T-helper 1 cell treated with Interleukin-12 subunit alpha and Interleukin-12 subunit beta and Interleukin-4 antibody, amounts not matched to agents 30 ng/mL and 1 ng/mL, for 36 hours (primary cell): ENCODE data around the gene C10orf120. TPM values are rescaled to one million over a fixed set of nuclear protein-coding genes. Genes with fewer than 3 reads are reported as not detected.

Experiments
- intact Hi-C: fragments of 100-400 bp; cut with micrococcal nuclease; formaldehyde crosslinking; loops from one replicate; pipeline ENCODE4 v1.15.1; 2024
- total RNA-seq: library from RNA; stranded (reverse); gene quantifications from 2 replicates; pipeline ENCODE4 v1.2.3, GENCODE V29; 2022

C10orf120 gene
- not detected in 2 replicates for total RNA-seq

DNA sequence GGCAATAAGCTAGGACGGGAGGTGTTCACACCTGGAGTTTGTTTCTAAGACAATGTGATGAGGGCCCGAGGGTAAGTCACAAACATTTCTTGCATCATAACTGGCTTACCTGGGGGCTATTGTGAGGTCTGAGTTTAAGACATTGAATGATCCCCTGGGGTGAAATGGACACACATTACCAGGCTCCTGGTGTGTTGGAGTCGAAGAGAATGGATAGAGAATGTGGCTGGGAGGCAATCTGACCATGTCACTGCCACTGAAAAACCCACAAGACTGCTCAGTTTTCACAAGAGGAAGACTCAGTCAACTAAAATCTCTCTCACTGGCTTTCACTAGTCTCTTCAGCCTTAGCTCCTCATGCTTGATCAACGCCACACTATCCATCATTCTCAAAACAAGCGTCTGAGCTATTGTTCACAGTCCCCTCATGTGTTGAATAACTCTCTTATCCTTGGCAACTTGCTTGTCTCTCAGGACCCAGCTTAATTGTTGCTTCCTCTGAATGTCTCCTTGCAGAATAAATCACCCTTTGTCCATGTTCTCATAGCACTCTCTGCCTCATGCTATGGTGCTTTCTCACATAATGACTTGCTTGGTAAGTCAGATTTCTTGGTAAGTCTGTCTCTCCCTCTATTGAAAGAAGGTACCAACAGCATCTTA lies at the start of gene C10orf120:
C10orf120 (minus strand) TSS at position 51 of the 660 bp plus-strand sequence. CDS start 56 bp downstream, outside the sequence.
- intact Hi-C loops = loop anchor here (5.0 kb wide), 1 partner anchor 1753 kb away; no protein-coding TSS in a partner anchor

DNA sequence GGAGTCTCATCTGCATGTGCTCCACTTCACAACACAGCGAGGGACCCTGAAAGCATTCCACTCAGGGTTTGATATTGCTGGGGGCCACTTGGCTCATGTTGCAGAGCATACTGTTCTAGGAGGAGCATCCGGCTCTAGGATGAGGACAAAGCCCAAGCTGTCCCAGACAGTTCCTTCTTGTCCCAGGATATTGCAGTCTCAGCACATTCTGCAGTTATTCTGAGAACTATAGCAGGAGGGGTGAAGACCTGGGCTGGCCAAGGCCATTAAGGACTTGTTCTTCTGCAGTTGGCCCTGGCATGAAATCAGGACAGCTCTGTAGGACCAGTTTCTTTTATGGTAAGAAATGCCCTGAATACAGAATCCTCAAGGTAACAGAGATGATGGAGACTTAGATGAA lies 48.9 kb upstream of the C10orf120 start:
- intact Hi-C loops = no loop called here

DNA sequence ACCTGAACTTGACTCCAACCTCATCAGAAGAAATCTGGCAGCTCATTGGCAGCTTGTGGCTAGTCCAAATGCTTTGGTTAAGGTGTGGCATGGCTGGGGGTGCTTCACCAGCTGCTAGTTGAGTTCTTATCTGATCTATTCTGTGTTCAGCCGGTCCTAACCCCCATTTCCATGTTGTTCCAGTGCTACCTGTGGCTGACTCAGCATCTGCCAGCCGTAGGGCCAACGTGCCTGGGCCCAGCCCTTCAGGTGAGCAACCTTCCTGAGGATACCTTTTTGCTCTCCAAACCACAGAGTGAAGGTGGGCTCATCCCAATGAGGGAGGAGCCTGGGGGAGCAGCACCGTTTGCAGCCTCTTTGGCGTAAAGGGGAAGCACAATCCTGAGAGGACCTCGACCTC lies 46.8 kb upstream of the C10orf120 start:
- intact Hi-C loops = no loop called here

DNA sequence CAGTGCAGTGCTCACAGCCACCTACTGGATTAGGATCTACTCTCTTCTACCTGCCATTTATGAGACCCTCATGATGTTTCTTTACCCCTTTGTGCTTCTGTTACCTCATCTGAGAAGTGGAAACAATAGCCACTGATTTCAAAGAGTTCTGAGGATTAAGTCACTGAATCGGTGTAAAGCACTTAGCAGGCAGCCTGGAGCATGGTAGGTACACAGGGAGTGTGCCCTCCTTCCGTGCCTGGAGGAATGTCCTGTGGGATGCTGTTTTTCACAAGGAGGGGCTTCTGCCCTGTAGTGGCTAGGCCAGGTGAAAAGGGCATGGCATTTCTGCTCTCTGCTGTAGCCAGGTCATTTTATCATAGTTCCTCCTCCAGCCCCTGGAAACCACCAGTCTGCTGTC lies 44.6 kb upstream of the C10orf120 start:
- intact Hi-C loops = no loop called here

DNA sequence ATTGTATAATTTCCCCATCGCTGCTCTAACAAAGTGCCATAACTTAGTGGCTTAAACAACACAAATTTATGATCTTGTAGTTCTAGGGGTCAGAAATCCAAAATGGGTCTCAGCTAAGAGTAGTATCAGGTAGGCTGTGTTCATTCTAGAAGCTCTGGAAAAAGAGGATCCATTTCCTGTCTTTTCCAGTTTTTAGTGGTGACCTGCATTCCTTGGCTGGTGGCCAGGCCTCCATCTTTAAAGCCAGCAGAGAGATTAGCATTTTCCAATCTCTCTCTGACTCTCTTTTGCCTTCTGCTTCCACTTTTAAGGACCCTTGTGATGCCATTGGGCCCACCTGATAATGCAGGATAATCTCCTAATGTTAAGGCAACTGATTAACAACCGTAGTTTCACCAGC lies 41.0 kb upstream of the C10orf120 start:
- intact Hi-C loops = no loop called here

DNA sequence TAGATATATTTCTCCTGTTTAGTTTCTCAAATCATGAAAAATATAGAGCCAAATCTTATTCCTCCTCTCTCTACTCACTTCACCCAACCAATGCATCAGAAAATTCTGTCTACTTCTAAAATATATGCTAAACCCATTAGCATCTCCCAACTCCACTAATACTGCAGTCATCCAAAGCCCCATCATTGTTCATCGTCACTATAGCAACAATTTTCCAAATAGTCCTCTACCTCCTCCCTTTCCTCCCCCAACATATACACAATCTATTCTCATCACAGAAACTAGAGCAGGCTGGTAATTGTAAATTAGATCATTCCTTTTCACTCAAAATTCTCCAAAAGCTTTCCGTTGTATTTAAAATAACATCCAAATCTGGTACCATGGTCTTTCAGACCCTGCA lies 38.4 kb upstream of the C10orf120 start:
- intact Hi-C loops = no loop called here

DNA sequence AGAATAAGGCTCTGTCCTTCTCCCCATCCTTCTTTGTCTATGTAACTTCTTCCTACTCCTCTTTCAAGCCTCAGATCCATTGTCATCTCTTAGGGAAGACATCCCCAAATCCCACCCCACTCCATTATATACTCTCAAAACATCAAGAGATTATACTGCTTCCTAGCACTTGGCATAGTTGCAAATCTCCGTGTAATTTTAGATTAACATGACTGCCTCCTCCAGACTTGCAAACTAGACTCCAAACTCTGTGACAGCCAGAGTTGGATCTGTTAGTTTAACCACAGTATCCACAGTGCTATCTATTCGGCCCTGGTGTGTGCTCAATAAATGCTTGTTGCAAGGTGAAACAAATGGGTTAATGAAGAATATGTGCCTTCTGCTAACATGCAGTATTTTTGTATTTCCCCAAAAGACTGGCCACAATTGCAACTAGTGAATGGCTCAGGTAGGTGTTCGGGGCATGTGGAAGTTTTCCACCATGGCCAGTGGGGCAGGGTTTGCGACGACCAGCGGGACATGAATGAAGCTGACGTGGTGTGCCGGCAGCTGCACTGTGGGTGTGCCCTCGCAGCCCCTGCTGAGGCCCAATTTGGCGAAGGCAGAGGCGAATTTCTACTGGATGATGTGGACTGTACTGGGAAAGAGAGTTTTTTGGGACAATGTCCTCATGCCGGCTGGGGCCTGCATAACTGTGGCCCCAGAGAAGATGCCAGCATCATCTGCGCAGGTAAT lies 34.5 kb upstream of the C10orf120 start:
- intact Hi-C loops = no loop called here

DNA sequence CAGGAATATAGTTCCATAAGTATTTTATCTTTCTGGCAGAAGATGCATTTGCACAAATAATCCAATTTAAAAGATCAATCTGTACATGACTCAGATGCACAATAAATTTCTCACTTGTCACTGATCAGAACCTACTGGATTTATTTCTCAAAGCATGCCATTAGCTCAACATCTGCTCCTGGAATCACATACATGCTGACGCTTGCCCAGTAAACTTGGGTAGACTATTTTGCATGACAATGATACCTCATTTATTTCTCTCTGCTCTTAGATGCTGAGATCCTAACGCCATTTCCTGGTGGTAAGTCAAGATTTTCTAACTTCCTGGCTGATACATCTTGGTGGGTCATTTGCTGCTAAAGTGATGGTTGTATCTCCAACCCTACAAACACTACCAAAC lies 33.8 kb upstream of the C10orf120 start:
- intact Hi-C loops = no loop called here

DNA sequence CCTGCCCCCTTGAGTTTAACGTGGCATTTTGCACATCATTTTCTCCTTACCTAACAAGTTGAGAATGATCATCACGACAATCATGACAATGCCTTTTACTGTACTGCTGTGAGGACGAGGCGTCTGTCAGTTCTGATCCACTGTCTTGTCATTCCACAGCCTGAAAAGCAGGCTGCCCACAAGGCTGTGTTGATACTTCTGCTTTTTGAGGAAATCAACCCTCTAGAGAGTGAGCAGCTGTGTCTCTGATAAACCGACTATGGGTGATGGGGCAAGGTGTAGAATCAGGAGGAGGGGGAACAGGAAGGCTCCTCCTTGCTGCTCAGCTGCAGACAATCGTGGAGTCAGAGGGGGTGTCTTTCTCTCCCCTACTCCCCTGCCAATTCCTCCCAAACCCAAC lies 30.6 kb upstream of the C10orf120 start:
- intact Hi-C loops = no loop called here

DNA sequence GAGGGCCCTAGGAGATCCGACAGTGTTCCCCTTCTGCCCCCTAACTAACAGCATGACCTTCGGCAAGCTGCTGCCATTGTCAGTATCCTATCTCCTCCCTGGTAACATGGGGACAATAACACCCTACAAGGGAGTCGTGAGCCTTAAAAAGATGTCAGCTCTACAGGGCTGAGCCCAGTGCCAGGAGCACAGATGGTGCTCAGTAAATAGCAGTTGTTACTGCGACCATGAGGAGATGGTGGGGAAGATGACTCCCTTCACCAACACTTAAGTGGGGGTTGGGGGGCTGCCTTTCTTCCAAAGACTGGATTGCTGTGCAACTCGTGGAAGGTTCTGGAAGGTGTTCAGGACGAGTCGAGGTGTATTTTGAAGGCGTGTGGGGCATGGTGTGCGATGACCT lies 29.5 kb upstream of the C10orf120 start:
- intact Hi-C loops = no loop called here

DNA sequence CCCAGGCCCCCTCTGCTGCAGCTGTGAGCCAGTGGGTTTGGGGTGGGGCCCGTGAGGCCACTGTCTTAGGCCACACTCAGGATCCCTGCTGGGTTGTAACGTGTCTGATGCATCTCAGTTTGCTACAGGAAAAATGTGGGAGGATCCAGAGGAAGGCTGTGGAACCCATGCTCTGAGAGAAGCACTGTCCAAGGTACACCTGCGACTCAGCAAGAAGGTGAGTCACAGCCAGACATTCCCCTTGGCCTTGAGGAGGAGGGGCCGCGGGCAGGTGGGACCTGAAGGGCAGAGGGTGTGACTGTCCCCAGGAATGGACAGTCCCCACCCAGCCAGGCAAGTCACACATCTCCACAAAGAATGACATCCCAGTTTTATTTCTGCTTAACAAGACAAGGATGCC lies 27.8 kb upstream of the C10orf120 start:
- intact Hi-C loops = no loop called here

DNA sequence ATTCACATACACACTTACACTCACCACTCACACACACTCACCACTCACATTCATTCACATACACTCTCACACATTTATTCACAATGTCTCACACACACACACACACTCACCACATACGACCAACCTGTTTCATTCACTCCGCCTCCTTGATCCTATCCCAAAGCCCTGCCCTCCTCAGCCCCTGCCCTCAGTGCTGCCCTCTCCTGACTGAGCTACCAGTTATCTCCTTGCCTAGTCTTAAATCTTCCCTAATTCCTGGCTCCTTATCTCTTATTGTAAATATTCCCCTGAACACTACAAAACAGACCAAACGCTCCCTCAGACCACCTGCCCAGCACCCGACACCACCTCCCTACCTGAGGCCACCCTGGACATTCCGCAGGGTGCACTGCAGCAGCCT lies 26.1 kb upstream of the C10orf120 start:
- intact Hi-C loops = no loop called here

DNA sequence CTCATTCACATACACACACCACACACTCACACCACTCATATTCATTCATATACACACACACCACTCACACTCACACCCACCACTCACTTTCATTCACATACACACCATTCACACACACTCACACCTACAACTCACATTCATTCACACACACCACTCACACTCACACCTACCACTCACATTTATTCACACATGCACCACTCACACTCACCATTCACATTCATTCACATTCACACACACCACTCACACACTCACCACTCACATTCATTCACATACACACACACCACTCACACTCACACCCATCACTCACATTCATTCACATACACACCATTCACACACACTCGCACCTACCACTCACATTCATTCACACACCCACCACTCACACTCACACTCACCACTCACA lies 25.4 kb upstream of the C10orf120 start:
- intact Hi-C loops = no loop called here

DNA sequence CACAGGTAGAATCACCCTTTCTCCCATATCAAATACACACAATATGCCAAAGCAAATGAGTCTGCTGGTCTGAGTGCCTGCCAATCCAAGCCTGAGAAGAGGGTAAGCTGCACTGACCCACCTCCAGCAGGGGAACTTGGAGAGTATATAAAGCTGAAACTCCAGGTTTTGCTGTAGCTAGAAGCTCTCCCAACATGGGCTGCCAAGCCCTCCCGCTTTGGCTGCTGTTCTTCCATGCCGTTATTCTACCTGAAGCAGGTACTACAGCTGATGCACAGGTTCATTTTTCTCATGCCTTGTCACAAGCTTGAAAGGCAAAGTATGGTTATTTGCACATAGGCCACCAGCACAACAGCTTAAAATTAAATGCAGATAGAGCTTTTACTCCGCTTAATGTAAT lies 21.5 kb upstream of the C10orf120 start:
- intact Hi-C loops = no loop called here

DNA sequence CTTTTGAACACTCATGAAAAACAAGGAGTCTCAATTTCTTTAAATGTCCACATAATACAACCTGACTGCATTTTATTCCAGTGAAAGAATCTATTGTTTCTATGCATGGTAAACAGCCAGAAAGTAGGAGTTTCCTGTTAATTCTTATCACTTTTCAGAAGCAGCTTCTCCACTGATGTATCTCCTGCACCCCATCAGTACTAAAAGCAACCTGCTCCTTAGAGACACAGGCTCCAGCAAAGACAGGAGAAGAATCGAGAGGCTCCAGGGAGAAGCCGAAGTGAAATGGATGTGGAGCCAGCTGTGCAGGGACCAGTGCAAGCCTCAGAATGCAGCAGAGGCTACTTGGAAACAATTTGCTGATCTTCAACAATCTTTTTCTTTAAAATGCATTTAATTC lies 16.4 kb upstream of the C10orf120 start:
- intact Hi-C loops = no loop called here

DNA sequence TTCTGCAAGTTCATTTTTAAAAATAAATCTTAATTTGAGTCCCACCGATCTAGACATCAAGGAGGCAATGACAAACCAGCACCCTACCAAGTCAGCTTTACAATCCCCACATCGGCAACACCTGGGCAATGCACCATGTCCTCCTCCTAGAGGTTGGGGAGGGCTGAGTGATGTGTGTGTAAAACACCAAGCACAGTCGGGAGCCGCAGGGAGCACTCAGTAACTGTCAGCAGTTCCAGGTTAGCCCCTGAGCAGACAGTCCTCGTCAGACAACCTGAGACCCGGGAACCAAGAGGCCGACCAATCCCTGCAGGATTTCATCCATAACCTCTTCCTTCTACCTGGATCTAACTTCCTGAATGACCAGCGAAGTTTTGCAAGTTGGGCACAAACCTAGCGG lies 15.9 kb upstream of the C10orf120 start:
- intact Hi-C loops = no loop called here

DNA sequence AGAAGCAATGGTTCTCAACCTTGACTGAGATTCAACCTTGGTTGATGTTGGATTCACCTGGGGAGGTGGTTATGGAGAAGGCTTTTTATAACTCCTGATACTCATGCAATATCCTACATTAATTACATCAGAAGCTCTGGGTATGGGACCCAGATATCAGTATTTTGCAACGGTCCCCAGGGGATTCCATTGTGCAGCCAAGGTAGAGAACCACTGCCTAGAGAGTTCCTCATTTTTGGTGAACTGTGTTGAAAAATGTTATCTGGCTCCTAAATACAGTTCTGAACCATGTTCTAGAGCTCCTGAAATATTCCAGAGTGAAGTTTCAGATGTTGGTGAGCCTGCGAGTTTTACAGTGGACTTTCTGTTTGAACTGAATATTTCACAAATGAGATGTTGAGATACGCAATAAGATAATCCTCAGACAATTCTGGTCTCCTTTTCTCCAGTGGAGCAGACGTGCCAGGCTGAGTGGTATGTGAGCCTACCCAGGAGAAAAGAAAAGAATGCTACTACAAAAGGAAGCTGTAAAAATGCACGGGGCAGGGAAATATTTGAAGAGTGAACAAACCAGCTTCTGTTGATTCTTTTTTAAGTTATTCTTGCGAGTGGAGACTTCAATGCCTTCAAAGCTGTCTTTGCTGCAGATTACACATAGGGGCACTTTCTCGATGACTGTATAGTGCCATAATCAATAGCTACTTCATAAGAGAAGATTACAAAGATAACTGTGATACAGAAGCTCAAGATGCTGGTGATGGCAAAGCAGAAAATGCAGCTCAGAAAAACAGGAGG lies 13.6 kb upstream of the C10orf120 start:
- intact Hi-C loops = no loop called here

DNA sequence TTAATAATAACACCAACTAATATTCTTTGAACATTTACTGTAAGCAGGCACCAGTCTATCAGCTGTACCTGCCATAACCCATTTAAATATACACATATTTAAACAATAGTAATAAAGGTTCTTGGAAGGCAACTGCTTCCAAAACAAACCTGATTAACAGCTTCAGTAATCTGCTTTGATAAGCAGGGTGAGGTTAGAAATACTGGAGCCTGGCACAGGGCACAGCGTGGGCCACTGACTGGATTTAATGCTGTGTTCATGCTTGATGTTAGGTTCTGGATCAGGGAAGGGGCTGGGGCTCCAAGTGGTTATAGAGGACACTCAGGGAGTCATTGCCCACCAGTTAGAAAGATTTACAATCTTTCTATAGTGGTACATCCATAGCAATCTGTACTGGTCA lies 10.9 kb upstream of the C10orf120 start:
- intact Hi-C loops = no loop called here

DNA sequence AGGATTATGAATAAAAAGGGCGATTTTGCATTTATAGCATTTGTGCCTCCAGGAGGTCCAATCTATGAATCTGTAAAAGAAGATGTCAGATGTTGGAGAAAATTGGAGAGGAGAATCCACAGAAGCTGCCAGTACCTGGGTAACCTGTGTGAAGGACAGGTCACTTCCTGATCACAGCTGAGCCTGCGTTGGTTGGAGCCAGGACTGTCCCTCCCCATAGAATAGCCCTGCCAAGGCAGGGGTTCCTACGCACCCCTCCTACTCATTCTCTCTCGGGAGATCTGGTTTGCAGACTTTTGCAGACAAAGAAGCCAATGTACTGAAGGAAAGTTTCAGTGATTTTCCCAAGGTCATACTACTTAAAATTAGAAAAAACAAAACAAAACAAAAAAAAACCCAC lies 10.3 kb upstream of the C10orf120 start:
- intact Hi-C loops = no loop called here

DNA sequence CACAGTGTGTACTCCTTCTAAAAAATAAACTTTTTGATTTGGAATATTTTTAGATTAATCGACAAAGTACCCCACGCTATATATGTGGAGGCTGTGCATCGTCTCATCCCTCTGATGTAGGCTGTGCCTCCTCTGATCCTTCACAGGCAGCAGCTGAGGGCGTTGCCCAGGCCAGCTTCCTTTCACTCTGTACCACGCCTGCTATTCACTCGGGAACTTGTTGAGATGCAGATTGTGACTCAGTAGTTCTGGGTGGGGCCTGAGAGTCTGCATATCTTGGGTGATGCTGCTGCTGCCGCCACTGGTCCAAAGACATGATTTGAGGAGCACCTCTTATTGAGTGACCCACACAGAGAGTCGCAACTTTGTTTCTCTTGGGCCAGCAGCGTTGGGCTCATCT lies 7.9 kb upstream of the C10orf120 start:
- intact Hi-C loops = no loop called here

DNA sequence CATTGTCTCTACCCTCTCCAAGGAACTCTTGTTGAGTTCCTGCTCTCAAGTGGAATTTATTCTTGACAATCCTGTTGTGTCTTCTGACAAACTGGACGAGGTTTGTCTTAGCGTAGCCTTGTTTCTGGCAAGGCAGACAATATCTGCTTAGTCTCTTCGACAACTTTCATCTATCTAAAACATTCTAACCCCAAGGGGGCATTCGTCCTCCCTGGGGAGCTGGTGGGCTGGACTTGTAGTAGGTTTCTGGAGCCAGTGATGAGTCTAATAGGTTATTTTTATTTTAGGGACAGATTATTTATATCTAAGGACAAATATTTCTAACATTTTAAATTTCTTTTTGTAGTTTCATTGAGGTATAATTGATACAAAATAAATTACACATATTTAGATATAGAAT lies 7.3 kb upstream of the C10orf120 start:
- intact Hi-C loops = no loop called here

DNA sequence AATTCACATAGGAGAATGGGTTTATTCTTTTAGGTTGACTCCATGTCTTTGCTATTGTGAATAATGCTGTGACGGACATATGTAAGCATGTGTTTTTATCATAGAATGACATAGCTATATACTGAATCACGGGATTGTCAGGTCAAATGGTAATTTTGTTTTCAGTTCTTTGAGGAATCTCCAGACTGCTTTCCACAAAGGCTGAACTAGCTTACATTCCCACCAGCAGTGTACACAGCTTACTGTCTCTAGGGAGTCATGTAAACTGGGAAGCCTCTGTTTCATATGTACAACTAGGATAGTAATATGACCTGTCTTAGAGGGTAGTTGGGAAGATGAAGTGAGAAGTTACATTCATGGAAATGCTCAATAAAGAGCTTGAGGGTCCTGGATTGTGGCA lies 6.8 kb upstream of the C10orf120 start:
- intact Hi-C loops = no loop called here
